Middle frontal gyrus (tissue), 1 donor: ENCODE results near the gene ZNF337.
"Not testable (repeated sequence)": the region's sequence is repeated elsewhere in the genome, so short reads cannot be mapped to it uniquely, and the experiment has no call there.

ENCODE experiments used
- DNase-seq: peaks from one replicate; pipeline ENCODE4 v3.0.0-alpha.2; 2015; ENCODE audit warnings: low spot score; ENCODE audit errors: extremely low spot score

ZNF337 gene

GRCh38 chr20:25696371-25697131 is at the start of gene ZNF337:
ZNF337 (minus strand) TSS chr20:25696853; CDS start chr20:25686417, 10,436 bp downstream.
- peak; percentile 89 for DNase-seq

GRCh38 chr20:25745738-25746137 is 49.1 kb upstream of the ZNF337 start:
- no peak for DNase-seq

GRCh38 chr20:25745100-25745499 is 48.4 kb upstream of the ZNF337 start:
- DNase-seq, result no peak

GRCh38 chr20:25744261-25744660 is 47.6 kb upstream of the ZNF337 start:
- DNase-seq, result no peak

- no peak for DNase-seq
Measured at GRCh38 chr20:25741088-25741487, 44.4 kb upstream of the ZNF337 start.

GRCh38 chr20:25739615-25740320 is 43.1 kb upstream of the ZNF337 start:
- DNase-seq, result no peak

GRCh38 chr20:25738198-25738597 is 41.5 kb upstream of the ZNF337 start:
- no peak for DNase-seq

- DNase-seq, result no peak
Measured at GRCh38 chr20:25733903-25734302, 37.2 kb upstream of the ZNF337 start.

- no peak for DNase-seq
Measured at GRCh38 chr20:25730862-25731261, 34.2 kb upstream of the ZNF337 start.

GRCh38 chr20:25726357-25726756 is 29.7 kb upstream of the ZNF337 start:
- DNase-seq, result no peak

- DNase-seq, result no peak
Measured at GRCh38 chr20:25725639-25726038, 29.0 kb upstream of the ZNF337 start.

- DNase-seq, result no peak
Measured at GRCh38 chr20:25723975-25724374, 27.3 kb upstream of the ZNF337 start.

- DNase-seq, result no peak
Measured at GRCh38 chr20:25720285-25720684, 23.6 kb upstream of the ZNF337 start.

- DNase-seq, result not testable (repeated sequence)
Measured at GRCh38 chr20:25718896-25719809, 22.5 kb upstream of the ZNF337 start.

GRCh38 chr20:25707695-25708094 is 11.0 kb upstream of the ZNF337 start:
- no peak for DNase-seq

- DNase-seq, result no peak
Measured at GRCh38 chr20:25706793-25707192, 10.1 kb upstream of the ZNF337 start.

- no peak for DNase-seq
Measured at GRCh38 chr20:25705830-25706351, 9.2 kb upstream of the ZNF337 start.

GRCh38 chr20:25704303-25704702 is 7.7 kb upstream of the ZNF337 start:
- DNase-seq, result not testable (repeated sequence)

- DNase-seq, result not testable (repeated sequence)
Measured at GRCh38 chr20:25700835-25701234, 4.2 kb upstream of the ZNF337 start.

GRCh38 chr20:25699914-25700313 is 3.3 kb upstream of the ZNF337 start:
- no peak for DNase-seq

- DNase-seq, result no peak
Measured at GRCh38 chr20:25697132-25697446, 436 bp upstream of the ZNF337 start.
